ENCODE data around the gene IL1RN.
"Not testable (repeated sequence)": the region's sequence is repeated elsewhere in the genome, so short reads cannot be mapped to it uniquely, and the experiment has no call there.

IL1RN gene

DNA sequence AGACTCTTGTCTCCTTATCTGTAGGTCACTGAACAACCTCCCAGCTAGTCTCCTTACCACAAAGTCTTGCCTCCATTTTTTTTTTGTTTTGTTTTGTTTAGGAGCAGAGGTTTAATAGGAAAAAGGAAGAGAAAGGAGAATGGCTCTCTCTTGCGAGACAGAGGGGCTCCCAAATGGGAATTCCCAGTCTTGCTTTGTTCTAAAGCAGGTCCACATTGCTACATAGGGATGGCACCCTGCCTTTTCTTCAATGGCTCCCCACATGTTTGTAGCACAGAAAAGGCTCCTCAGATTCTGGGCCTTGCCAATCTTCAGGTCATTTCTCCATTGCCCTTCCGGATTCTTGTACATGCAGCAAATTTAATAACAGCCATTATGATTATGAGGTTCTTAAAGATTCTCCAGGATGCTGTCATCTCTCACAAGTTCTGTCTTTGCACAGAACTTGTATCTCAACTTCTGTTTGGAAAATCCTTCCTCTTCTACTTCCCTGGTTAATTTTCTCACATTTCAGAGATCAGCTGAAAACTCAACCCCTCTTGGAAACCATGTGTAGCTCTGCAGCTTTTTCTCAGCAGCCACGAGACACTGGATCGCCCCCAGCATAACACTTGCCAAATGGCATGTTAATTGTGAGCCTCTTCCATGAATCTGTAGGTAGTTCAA lies 36.0 kb upstream of the IL1RN start:
- no peaks in the 10 kb centered on the region for H3K27me3 ChIP-seq (ENCODE audit: control insufficient read depth, insufficient read depth, low read length)
- no peak overlapping the region for H3K9ac ChIP-seq (ENCODE audit: low read length)
- H3K4me1 ChIP-seq (ENCODE audit: control insufficient read depth, insufficient read depth, low read length), result no peaks in the 10 kb centered on the region
- H3K4me3 ChIP-seq (ENCODE audit: low read length), result no peak overlapping the region
- H3K27ac ChIP-seq (ENCODE audit: low read depth, low read length), result no peak overlapping the region
- no peaks in the 10 kb centered on the region for H3K36me3 ChIP-seq (ENCODE audit: control insufficient read depth, insufficient read depth, low read length)

DNA sequence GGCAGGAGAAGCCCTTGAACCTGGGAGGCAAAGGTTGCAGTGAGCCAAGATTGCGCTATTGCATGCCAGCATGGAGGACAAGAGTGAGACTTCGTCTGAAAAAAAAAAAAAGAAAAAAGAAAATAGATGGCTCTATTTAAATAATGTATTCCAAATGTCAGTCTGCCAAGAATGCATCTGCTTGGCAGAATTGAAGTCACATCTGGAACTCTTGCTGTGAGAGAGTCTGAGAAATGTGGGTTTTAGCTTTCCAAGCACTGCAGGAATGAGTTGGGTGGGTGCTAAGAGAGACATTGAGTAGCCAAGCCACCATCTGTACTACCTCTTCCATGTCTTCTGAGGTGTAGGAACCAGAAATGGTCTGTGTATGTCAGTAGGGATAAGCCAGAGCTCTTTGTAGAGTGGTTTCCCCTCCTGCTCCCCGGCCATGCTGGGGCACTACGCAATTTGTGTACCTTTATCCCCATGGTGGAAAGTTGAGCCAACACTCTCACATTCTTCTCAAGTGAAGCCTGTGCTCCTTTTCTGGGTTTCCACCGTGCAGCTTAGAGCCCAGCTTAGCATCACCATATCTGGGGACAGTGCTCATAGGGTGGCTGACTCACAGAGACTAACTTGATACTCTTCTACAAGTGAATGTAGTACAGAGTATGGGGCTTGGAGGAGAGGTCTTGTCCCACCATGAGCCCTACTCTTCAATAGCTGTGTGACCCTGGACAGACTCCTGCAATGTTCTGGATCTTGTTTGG lies 34.4 kb upstream of the IL1RN start:
- H3K4me3 ChIP-seq (ENCODE audit: low read length), result no peak overlapping the region
- H3K36me3 ChIP-seq (ENCODE audit: control insufficient read depth, insufficient read depth, low read length), result no peaks in the 10 kb centered on the region
- no peaks in the 10 kb centered on the region for H3K27me3 ChIP-seq (ENCODE audit: control insufficient read depth, insufficient read depth, low read length)
- no peak overlapping the region for H3K9ac ChIP-seq (ENCODE audit: low read length)
- no peaks in the 10 kb centered on the region for H3K4me1 ChIP-seq (ENCODE audit: control insufficient read depth, insufficient read depth, low read length)
- no peak overlapping the region for H3K27ac ChIP-seq (ENCODE audit: low read depth, low read length)

DNA sequence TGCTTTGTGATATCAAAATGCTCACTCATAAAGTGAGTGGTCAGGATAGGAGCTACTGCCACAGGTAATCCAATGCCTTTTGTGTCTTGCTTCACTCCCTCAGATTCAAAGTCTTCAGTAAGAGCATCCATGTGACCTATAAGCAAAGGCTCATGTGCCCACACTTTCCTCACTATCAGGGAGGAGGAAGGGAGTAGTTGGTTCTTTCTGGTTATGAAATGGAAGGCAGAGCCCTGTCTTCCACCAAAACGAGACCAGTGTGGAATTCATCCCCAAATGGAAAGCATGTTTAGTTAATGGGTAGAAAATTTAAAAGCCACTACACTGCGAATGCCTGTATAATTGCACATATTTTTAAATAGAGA lies 33.8 kb upstream of the IL1RN start:
- no peaks in the 10 kb centered on the region for H3K27me3 ChIP-seq (ENCODE audit: control insufficient read depth, insufficient read depth, low read length)
- no peak overlapping the region for H3K9ac ChIP-seq (ENCODE audit: low read length)
- H3K4me1 ChIP-seq (ENCODE audit: control insufficient read depth, insufficient read depth, low read length), result no peaks in the 10 kb centered on the region
- no peaks in the 10 kb centered on the region for H3K36me3 ChIP-seq (ENCODE audit: control insufficient read depth, insufficient read depth, low read length)
- no peak overlapping the region for H3K27ac ChIP-seq (ENCODE audit: low read depth, low read length)
- H3K4me3 ChIP-seq (ENCODE audit: low read length), result no peak overlapping the region

DNA sequence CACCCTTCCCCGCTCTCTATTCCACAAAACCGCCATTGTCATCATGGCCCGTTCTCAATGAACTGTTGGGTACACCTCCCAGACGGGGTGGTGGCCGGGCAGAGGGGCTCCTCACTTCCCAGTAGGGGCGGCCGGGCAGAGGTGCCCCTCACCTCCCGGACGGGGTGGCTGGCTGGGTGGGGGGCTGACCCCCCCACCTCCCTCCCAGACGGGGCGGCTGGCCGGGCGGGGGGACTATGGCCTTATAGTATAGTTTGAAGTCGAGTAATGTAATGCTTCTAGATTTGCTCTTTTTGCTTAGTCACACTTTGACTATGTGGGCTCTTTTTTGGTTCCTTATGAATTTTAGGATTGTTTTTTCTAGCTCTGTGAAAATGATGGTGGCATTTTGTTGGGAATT lies 31.1 kb upstream of the IL1RN start:
- H3K27ac ChIP-seq (ENCODE audit: low read depth, low read length); H3K36me3 ChIP-seq (ENCODE audit: control insufficient read depth, insufficient read depth, low read length); H3K9ac ChIP-seq (ENCODE audit: low read length); H3K27me3 ChIP-seq (ENCODE audit: control insufficient read depth, insufficient read depth, low read length); H3K4me3 ChIP-seq (ENCODE audit: low read length); H3K4me1 ChIP-seq (ENCODE audit: control insufficient read depth, insufficient read depth, low read length): not testable (repeated sequence)

DNA sequence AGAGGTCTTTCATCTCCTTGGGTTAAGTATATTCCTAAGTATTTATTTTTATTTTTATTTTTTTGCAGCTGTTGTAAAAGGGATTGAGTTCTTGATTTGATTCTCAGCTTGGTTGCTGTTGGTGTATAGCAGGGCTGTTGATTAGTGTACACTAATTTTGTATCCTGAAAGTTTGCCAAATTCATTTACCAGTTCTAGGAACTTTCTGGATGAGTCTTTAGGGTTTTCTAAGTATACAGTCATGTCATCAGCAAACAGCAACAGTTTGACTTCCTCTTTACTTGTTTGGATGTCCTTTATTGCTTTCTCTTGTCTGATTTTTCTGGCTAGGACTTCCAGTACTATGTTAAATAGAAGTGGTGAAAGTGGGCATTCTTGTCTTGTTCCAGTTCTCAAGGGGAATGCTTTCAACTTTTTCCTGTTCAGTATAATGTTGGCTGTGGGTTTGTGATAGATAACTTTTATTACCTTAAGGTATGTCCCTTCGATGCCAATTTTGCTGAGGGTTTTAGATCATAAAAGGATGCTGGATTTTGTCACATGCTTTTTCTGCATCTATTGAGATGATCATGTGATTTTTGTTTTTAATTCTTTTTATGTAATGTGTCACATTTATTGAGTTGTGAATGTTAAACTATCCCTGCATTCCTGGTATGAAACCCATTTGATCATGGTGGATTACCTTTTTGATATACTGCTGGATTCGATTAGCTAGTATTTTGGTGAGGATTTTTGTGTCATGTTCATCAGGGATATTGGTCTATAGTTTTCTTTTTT lies 30.4 kb upstream of the IL1RN start:
- not testable (repeated sequence) for H3K27ac ChIP-seq (ENCODE audit: low read depth, low read length); H3K36me3 ChIP-seq (ENCODE audit: control insufficient read depth, insufficient read depth, low read length); H3K27me3 ChIP-seq (ENCODE audit: control insufficient read depth, insufficient read depth, low read length); H3K4me3 ChIP-seq (ENCODE audit: low read length); H3K4me1 ChIP-seq (ENCODE audit: control insufficient read depth, insufficient read depth, low read length); H3K9ac ChIP-seq (ENCODE audit: low read length)

DNA sequence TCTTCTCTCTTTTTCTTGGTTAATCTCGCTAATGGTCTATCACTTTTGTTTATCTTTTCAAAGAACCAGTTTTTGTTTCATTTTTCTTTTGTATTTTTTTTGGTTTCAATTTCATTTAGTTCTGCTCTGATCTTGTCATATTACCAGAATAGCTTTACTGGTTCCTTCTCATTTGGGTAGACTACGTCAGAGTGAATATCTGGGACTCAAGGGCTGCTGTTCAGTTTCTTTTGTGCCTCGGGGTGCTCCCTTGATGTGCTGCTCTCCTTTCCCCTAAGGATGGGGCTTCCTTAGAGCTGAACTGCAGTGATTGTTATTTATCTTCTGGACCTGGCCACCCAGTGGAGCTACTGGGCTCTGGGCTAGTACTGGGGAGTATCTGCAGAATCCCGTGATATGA lies 29.4 kb upstream of the IL1RN start:
- Histone ChIP-seq H3K27ac (ENCODE audit: low read depth, low read length) (no peak overlapping the region), H3K36me3 (ENCODE audit: control insufficient read depth, insufficient read depth, low read length) (no peaks in the 10 kb centered on the region), H3K27me3 (ENCODE audit: control insufficient read depth, insufficient read depth, low read length) (no peaks in the 10 kb centered on the region), H3K4me1 (ENCODE audit: control insufficient read depth, insufficient read depth, low read length) (no peaks in the 10 kb centered on the region), H3K9ac (ENCODE audit: low read length) (no peak overlapping the region), H3K4me3 (ENCODE audit: low read length) (no peak overlapping the region)

DNA sequence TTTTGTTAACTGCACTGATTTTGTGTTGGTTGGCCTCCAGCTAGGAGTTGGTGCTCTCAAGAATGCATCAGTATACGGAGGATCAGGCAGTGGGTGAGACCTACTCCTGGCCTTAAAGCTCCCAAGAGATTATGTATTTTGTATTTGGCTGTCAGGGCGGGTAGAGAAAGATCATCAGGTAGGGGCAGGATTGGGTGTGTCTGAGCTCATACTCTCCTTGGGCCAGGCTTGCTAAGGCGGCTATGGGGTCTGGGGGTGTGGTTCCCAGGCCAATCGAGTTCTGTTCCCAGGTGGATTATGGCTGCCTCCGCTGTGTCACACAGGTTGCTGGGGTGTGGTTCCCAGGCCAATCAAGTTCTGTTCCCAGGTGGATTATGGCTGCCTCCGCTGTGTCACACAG lies 28.9 kb upstream of the IL1RN start:
- H3K27me3 ChIP-seq (ENCODE audit: control insufficient read depth, insufficient read depth, low read length), result no peaks in the 10 kb centered on the region
- no peaks in the 10 kb centered on the region for H3K36me3 ChIP-seq (ENCODE audit: control insufficient read depth, insufficient read depth, low read length)
- no peaks in the 10 kb centered on the region for H3K4me1 ChIP-seq (ENCODE audit: control insufficient read depth, insufficient read depth, low read length)
- no peak overlapping the region for H3K27ac ChIP-seq (ENCODE audit: low read depth, low read length)
- no peak overlapping the region for H3K4me3 ChIP-seq (ENCODE audit: low read length)
- H3K9ac ChIP-seq (ENCODE audit: low read length), result no peak overlapping the region

DNA sequence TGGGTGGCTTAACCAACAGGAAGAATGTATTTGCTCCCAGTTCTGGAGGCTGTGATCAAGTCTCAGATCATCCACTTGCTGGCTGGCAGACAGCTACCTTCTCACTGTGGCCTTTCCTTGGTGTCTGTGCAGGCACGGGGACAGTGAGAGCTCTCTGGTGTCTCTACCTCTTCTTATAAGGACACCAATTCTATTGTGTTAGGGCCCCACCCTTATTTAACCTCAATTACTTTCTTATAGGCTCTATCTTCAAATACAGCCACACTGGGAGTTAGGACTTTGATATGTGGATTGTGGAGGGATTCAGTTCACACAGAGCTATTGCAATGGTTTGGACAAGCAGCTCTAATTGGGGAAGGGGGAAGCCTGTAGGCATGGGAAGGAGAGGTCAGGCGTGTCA lies 25.3 kb upstream of the IL1RN start:
- Histone ChIP-seq H3K36me3 (ENCODE audit: control insufficient read depth, insufficient read depth, low read length) (no peaks in the 10 kb centered on the region), H3K4me3 (ENCODE audit: low read length) (no peak overlapping the region), H3K27me3 (ENCODE audit: control insufficient read depth, insufficient read depth, low read length) (no peaks in the 10 kb centered on the region), H3K9ac (ENCODE audit: low read length) (no peak overlapping the region), H3K4me1 (ENCODE audit: control insufficient read depth, insufficient read depth, low read length) (no peaks in the 10 kb centered on the region), H3K27ac (ENCODE audit: low read depth, low read length) (no peak overlapping the region)

DNA sequence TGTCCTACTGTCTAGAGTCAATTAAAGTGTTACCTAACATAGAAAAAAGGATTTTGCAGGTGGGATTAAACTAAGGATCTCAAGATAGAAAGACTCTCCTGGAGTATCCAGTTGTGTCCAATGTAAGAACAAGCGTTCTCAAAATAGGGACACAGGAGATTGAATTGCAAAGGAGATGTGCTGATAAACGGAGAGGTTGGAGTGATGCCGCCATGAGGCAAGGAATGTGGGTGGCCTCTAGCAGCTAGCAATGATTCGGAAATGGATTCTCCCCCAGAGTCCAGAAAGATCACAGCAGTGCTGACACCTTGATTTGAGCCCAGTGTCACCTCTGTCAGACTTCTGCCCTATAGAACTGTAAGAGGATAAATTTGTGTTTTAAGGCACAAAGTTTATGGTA lies 24.1 kb upstream of the IL1RN start:
- Histone ChIP-seq H3K27ac (ENCODE audit: low read depth, low read length) (no peak overlapping the region), H3K4me3 (ENCODE audit: low read length) (no peak overlapping the region), H3K9ac (ENCODE audit: low read length) (no peak overlapping the region), H3K4me1 (ENCODE audit: control insufficient read depth, insufficient read depth, low read length) (no peaks in the 10 kb centered on the region), H3K36me3 (ENCODE audit: control insufficient read depth, insufficient read depth, low read length) (no peaks in the 10 kb centered on the region), H3K27me3 (ENCODE audit: control insufficient read depth, insufficient read depth, low read length) (no peaks in the 10 kb centered on the region)

DNA sequence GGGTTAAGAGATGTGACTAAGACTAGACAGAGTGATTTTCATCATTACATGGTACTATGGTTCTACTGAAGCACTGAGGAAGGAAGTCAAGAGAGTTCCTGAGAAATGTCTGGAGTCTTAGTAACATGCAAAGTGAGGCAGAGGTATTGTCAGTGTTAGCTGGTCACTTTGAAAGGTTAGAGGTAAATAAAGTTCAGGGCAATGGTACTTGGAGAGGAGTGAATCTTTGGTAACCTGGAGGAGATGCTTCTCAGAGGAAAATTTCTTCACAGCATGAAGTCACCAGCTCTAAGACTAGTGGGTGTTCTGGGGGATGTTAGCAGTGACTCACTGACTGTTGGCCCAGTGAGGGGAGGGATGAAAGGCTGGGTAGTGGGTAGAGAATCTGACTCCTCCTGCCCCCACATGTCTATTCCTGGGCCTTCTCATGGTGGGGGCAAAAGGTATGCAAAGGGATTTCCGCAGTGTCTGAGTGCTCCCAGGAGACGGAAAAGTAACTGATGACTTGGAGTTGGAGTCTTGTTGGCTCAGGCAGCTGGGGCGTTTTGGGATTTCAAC lies 23.3 kb upstream of the IL1RN start:
- no peak overlapping the region for H3K9ac ChIP-seq (ENCODE audit: low read length)
- no peaks in the 10 kb centered on the region for H3K36me3 ChIP-seq (ENCODE audit: control insufficient read depth, insufficient read depth, low read length)
- no peaks in the 10 kb centered on the region for H3K27me3 ChIP-seq (ENCODE audit: control insufficient read depth, insufficient read depth, low read length)
- no peak overlapping the region for H3K4me3 ChIP-seq (ENCODE audit: low read length)
- H3K27ac ChIP-seq (ENCODE audit: low read depth, low read length), result no peak overlapping the region
- H3K4me1 ChIP-seq (ENCODE audit: control insufficient read depth, insufficient read depth, low read length), result no peaks in the 10 kb centered on the region

DNA sequence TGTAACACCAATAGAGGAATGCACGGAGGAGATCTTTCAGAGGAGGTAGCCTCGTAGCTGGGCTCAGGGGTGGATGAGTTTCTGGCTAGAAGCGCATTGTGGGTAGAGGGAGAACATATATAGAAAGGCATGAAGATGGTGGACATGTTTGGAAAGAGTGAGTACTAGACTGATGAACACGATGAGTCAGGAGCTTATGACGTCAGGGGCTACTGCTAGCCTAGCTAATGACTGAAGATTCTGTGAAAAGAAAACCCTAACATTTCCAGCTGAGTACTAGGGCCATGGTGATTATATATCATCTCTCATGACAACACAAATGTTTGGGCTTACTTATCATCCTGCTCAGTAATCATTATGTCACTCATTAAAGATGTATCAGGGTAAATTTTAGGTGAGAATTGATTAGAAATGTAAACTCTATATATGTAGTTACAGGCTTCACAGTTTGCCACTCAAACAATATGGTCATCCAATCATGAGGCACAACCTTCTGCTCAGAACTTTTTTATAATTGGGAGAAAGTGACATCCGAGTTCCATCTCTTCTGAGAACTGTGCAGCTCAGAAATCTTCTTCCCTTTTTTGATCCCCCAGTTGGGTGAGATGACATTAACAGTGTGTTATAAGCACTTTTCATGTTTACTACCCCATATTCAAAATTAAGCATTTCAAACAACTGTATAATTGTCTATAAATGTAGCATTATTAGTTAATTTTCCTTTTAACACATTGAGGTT lies 22.2 kb upstream of the IL1RN start:
- H3K4me1 ChIP-seq (ENCODE audit: control insufficient read depth, insufficient read depth, low read length), result no peaks in the 10 kb centered on the region
- H3K36me3 ChIP-seq (ENCODE audit: control insufficient read depth, insufficient read depth, low read length), result no peaks in the 10 kb centered on the region
- no peaks in the 10 kb centered on the region for H3K27me3 ChIP-seq (ENCODE audit: control insufficient read depth, insufficient read depth, low read length)
- no peak overlapping the region for H3K27ac ChIP-seq (ENCODE audit: low read depth, low read length)
- H3K9ac ChIP-seq (ENCODE audit: low read length), result no peak overlapping the region
- no peak overlapping the region for H3K4me3 ChIP-seq (ENCODE audit: low read length)

DNA sequence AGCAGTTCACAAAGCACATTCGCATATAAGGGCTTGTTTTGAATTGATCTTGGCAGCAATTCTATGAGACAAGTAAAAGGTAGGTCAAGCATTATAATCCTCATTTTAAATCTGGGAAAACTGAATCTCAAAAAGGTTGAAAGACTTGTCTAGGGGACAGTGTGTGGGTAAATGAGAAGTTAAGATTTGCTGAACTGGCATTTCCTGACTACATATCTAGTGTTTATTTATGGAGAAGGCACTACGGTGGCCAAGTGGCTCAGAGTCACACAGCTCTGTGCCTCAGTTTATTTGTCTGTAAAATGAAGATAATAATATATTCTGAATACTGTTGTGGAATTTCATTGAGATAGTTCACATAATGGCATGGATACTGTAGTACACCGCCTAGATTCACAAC lies 16.3 kb upstream of the IL1RN start:
- Histone ChIP-seq H3K27ac (ENCODE audit: low read depth, low read length) (no peak overlapping the region), H3K9ac (ENCODE audit: low read length) (no peak overlapping the region), H3K36me3 (ENCODE audit: control insufficient read depth, insufficient read depth, low read length) (no peaks in the 10 kb centered on the region), H3K4me1 (ENCODE audit: control insufficient read depth, insufficient read depth, low read length) (no peaks in the 10 kb centered on the region), H3K4me3 (ENCODE audit: low read length) (no peak overlapping the region), H3K27me3 (ENCODE audit: control insufficient read depth, insufficient read depth, low read length) (no peaks in the 10 kb centered on the region)
